CD4-positive, alpha-beta T cell treated with Interleukin-2 at 100 ng/mL for 4 hours (primary cell): ENCODE results near the gene PHACTR4.
"Not testable (repeated sequence)": the region's sequence is repeated elsewhere in the genome, so short reads cannot be mapped to it uniquely, and the experiment has no call there.

Source experiments
- DNase-seq: peaks from one replicate; pipeline ENCODE4 v3.0.0-alpha.2; 2020; ENCODE audit warnings: low spot score

Gene PHACTR4

DNA sequence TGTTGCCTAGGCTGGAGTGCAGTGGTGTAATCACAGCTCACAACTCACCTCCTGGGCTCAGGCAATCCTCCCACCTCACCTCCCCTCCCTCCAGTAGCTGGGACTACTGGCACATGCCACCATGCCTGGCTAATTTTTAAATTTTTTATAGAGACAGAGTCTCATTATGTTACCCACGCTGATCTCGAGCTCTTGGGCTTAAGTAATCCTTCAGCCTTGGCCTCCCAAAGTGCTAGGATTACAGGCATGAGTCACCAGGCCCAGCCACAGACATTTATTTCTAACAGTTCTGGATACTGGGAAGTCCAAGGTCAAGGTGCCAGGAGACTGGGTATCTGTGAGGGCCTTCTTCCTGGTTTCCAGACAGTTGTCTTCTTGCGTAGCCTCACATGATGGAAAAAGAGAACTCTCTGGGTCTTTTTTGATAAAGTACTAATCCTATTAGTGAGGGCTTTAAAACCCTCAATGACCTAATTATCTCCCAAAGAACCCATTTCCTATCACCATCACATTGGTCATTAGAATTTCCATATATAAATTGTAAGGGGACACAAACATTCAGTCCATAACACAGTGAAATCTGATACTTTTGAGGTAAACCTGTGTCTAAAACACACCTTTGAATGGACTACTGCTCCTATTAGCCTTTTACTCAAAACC lies 67.9 kb downstream of the PHACTR4 start:
- DNase-seq = no peak

- DNase-seq = no peak
Observed at GRCh38 chr1:28437924-28438699, 68.6 kb downstream of the PHACTR4 start.

DNA sequence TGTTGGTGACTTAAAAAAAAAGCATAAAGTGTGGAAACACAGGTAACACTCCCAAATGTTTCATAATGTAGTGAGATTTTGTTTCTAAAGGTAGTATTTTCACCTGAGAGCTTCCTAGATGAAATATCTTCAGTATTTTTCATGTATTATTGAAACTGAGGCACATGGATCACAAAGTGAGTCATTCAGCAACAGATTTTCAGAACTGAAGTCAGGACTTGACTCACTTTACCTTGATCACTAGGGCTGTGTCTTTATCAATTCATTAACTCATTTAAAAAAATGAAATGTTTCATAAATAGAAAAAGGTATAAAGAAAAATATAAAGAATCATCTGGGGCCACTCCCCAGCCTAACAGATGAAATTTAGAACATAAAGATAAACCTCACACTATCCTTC lies 69.8 kb downstream of the PHACTR4 start:
- DNase-seq = no peak

- no peak for DNase-seq
Observed at GRCh38 chr1:28441674-28442073, 72.1 kb downstream of the PHACTR4 start.

- no peak for DNase-seq
Observed at GRCh38 chr1:28443550-28443949, 74.0 kb downstream of the PHACTR4 start.

- DNase-seq = no peak
Observed at GRCh38 chr1:28447679-28448078, 78.1 kb downstream of the PHACTR4 start.

DNA sequence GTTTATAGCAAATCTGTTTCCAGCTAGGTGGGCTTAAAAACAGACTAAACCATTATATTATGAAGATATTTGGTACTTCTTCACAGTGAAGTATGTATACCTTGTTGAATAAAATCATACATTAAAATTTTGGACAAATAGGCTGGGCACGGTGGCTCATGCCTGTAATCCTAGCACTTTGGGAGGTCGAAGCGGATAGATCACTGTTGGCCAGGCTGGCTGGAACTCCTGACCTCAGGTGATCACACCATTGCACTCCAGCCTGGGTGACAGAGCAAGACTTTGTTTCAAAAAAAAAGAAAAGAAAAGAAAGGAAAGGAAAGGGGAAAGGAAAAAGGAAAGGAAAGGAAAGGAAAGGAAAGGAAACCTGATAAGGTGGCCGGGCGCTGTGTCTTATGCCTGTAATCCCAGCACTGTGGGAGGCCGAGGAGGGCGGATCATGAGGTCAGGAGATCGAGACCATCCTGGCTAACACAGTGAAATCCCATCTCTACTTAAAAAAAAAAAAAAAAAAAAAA lies 78.6 kb downstream of the PHACTR4 start:
- not testable (repeated sequence) for DNase-seq

GRCh38 chr1:28449904-28450303 lies 80.4 kb downstream of the PHACTR4 start:
- DNase-seq = peak; percentile 18

- no peak for DNase-seq
Observed at GRCh38 chr1:28450561-28450960, 81.0 kb downstream of the PHACTR4 start.

DNA sequence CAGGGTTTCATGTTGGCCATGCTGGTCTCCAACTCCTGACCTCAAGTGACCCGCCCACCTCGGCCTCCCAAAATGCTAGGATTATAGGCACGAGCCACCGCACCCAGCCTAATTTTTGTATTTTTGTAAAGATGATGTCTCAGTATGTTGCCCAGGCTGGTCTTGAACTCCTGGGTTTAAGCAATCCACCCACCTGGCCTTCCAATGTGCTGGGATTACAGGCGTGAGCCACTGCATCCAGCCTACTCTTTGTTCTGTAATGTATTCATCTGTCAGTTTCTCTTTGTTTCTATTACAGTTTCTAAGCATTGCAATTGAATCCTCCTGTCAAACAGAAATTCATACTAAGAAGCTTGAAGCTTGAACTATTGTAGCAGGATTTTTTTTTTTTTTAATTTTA lies 81.5 kb downstream of the PHACTR4 start:
- no peak for DNase-seq

DNA sequence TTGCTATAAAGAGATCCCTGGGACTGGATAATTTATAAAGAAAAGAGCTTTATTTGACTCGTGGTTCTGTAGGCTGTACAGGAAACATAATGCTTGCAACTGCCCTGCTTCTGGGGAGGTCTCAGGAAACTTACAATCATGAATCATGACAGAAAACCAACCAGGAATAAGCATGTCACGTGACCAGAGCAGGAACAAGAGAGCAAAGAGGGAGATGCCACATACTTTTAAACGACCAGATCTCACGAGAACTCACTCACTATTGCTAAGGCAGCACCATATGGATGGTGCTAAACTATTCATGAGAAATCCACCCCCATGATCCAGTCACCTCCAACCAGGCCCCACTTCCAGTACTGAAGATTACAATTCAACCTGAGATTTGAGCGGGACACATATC lies 86.5 kb downstream of the PHACTR4 start:
- DNase-seq = no peak

GRCh38 chr1:28457678-28458077 lies 88.1 kb downstream of the PHACTR4 start:
- DNase-seq = no peak

DNA sequence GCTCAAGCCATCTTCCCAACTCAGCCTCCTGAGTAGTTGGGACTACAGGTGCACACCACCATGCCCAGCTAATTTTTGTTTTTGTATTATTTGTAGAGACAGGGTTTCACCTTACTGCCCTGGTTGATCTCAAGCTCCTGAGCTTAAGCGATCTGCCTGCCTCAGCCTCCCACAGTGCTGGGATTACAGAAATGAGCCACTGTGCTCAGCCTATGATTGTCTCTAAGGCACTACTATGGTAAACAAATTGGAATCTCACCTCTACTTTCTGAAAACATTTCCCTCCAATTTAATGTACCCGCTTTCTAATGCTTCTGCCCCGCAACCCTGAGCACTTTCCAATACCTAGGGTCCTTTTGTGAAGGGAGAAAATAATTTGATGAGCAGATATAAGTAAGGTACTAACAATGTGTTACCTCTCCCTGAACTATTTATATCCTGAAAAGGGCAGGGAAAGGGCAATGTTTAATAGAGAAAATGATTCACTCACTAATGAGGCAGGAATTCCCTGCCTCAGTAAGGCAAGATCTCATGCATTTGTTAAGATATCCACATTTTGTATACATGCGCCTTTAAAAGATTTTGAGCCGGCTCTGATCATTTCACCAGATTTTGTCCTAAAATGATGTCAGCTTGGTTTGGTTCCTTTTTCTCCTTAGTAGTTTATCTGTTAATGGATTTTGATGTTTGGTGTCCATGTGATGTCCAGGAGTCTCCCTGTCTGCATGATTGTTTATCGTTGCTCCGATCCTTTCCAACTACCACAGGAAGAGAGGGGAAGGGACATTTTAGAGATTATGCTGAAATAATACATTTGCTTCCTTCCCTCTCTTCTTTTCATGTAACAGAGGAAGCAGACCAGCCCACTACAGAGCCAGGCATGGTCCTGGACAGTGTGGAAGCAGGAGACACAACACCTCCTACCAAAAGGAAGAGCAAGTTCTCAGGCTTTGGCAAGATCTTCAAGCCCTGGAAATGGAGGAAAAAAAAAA lies 89.0 kb downstream of the PHACTR4 start:
- DNase-seq = no peak

DNA sequence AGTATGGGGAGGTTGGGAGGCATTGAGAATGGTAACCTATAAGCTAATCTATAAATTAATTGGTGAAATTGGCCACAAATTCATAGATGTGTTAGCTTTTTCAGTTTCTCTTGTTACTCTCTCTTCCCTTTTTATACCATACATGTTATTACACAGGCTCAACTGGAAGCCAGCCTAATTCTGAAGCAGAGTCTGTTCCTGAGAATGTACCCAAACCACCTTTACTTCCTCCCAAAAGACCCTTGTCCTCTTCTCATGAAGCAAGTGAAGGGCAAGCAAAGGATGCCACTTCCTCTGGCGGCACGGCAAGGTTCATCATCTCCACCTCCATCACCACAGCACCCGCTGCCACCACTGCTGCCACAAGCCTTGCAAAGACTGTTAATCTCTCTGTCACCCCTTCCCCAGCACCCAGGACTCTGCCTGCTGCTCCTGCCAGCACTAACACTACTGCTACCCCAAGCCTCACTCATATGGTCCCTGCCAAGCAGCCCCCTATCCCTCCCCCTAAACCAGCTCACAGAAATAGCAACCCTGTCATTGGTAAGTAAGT lies 96.8 kb downstream of the PHACTR4 start:
- DNase-seq = no peak

DNA sequence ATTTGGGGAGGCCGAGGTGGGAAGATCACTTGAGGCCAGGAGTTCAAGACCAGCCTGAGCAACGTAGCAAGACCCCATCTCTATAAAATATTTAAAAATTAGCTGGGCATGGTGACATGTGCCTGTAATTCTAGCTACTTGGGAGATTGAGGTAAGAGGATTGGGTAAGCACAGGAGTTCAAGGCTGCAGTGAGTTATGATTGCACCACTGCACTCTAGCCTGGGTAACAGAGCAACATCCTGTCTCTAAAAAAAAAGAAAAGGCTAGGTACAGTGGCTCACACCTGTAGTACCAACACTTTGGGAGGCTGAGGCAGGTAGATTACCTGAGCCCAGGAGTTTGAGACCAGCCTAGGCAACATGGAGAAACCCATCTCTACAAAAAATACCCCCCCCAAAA lies 100.6 kb downstream of the PHACTR4 start:
- DNase-seq = no peak

DNA sequence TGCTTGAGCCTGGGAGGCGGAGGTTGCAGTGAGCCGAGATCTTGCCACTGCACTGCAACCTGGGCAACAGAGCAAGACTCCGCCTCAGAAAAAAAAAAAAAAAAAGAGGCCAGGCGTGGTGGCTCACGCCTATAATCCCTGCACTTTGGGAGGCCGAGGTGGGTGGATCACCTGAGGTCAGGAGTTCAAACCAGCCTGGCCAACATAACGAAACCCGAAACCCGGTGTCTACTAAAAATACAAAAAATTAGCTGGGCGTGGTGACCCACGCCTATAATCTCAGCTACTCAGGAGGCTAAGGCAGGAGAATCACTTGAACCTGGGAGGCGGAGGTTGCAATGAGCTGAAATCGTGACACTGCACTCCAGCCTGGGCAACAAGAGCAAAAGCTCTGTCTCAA lies 110.0 kb downstream of the PHACTR4 start:
- DNase-seq = not testable (repeated sequence)

- DNase-seq = no peak
Observed at GRCh38 chr1:28480308-28480707, 110.8 kb downstream of the PHACTR4 start.

- DNase-seq = no peak
Observed at GRCh38 chr1:28482138-28482537, 112.6 kb downstream of the PHACTR4 start.

DNA sequence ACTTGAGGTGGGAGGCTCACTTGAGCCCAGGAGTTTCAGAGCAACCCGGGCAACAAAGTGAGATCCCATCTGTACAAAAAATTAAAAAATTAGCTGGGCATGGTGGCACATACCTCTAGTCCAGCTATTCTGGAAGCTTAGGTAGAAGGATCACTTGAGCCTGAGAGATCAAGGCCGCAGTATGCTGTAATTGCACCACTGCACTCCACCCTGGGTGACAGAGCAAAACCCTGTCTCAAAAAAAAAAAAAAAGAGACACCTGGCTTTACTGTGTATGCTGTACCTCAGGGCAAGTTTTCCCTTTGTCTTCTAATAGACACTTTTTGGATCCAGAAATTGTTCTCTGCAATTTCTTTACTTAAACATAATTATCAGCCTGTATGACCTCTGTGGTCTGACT lies 113.2 kb downstream of the PHACTR4 start:
- DNase-seq = no peak

- no peak for DNase-seq
Observed at GRCh38 chr1:28494737-28495136, 125.2 kb downstream of the PHACTR4 start.

- DNase-seq = no peak
Observed at GRCh38 chr1:28499553-28499952, 130.0 kb downstream of the PHACTR4 start.

- DNase-seq = no peak
Observed at GRCh38 chr1:28501925-28502324, 132.4 kb downstream of the PHACTR4 start.
